ENCODE measurements around the gene MYH16.
A peak's percentile ranks its signal among the peaks of the same experiment; 100 is the strongest.
"Not testable (repeated sequence)": the region's sequence is repeated elsewhere in the genome, so short reads cannot be mapped to it uniquely, and the experiment has no call there.

Gene MYH16

GRCh38 chr7:99234185-99234584 is 38.5 kb upstream of the MYH16 start:
- TF ChIP-seq RARB (CRISPR knock-in tag; IDR thresholded peaks at IDR 0.05) (no peak), CSRNP3 (CRISPR knock-in tag; IDR thresholded peaks at IDR 0.05) (no peak), ZNF8 (CRISPR knock-in tag; IDR thresholded peaks at IDR 0.05) (no peak), PATZ1 (CRISPR knock-in tag; IDR thresholded peaks at IDR 0.05; ENCODE audit: borderline replicate concordance) (no peak), ZC3H10 (CRISPR knock-in tag; IDR thresholded peaks at IDR 0.05) (no peak), ZFP3 (CRISPR knock-in tag; IDR thresholded peaks at IDR 0.05) (no peak), OSR1 (CRISPR knock-in tag; IDR thresholded peaks at IDR 0.05) (no peak), CSDC2 (CRISPR knock-in tag; IDR thresholded peaks at IDR 0.05) (no peak), ZNF70 (CRISPR knock-in tag; IDR thresholded peaks at IDR 0.05) (no peak), ESRRG (CRISPR knock-in tag; IDR thresholded peaks at IDR 0.05) (no peak), TOX (CRISPR knock-in tag; IDR thresholded peaks at IDR 0.05; ENCODE audit: borderline replicate concordance) (no peak), BACH2 (CRISPR knock-in tag; IDR thresholded peaks at IDR 0.05; ENCODE audit: borderline replicate concordance) (no peak), PPARA (CRISPR knock-in tag; IDR thresholded peaks at IDR 0.05; ENCODE audit: borderline replicate concordance) (no peak), CREB5 (CRISPR knock-in tag; IDR thresholded peaks at IDR 0.05; ENCODE audit: low read depth) (no peak), ZNF565 (CRISPR knock-in tag; conservative IDR thresholded peaks at IDR 0.05; ENCODE audit: low read depth) (no peak), GLIS3 (CRISPR knock-in tag; IDR thresholded peaks at IDR 0.05) (no peak)
- TF ChIP-seq, protein P1, sequence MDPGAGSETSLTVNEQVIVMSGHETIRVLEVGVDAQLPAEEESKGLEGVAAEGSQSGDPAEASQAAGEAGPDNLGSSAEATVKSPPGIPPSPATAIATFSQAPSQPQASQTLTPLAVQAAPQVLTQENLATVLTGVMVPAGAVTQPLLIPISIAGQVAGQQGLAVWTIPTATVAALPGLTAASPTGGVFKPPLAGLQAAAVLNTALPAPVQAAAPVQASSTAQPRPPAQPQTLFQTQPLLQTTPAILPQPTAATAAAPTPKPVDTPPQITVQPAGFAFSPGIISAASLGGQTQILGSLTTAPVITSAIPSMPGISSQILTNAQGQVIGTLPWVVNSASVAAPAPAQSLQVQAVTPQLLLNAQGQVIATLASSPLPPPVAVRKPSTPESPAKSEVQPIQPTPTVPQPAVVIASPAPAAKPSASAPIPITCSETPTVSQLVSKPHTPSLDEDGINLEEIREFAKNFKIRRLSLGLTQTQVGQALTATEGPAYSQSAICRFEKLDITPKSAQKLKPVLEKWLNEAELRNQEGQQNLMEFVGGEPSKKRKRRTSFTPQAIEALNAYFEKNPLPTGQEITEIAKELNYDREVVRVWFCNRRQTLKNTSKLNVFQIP (CRISPR knock-in tag; IDR thresholded peaks at IDR 0.05; ENCODE audit: borderline replicate concordance, low read depth), result no peak

GRCh38 chr7:99235925-99236324 is 36.7 kb upstream of the MYH16 start:
- no peak for ATAC-seq
- TF ChIP-seq, protein P1 (CRISPR knock-in tag; IDR thresholded peaks at IDR 0.05; ENCODE audit: borderline replicate concordance, low read depth), result no peak
- no peak for TF ChIP-seq SNAI2 (CRISPR knock-in tag; IDR thresholded peaks at IDR 0.05)
- TF ChIP-seq ISL1 (CRISPR knock-in tag; IDR thresholded peaks at IDR 0.05), result no peak
- no peak for TF ChIP-seq ZFP3 (CRISPR knock-in tag; IDR thresholded peaks at IDR 0.05)
- no peak for TF ChIP-seq PPARA (CRISPR knock-in tag; IDR thresholded peaks at IDR 0.05; ENCODE audit: borderline replicate concordance)
- TF ChIP-seq PATZ1 (CRISPR knock-in tag; IDR thresholded peaks at IDR 0.05; ENCODE audit: borderline replicate concordance), result no peak
- TF ChIP-seq TOX (CRISPR knock-in tag; IDR thresholded peaks at IDR 0.05; ENCODE audit: borderline replicate concordance), result no peak
- no peak for TF ChIP-seq GLIS3 (CRISPR knock-in tag; IDR thresholded peaks at IDR 0.05)
- no peak for TF ChIP-seq RARB (CRISPR knock-in tag; IDR thresholded peaks at IDR 0.05)
- TF ChIP-seq ZNF70 (CRISPR knock-in tag; IDR thresholded peaks at IDR 0.05), result no peak
- TF ChIP-seq ZNF565 (CRISPR knock-in tag; conservative IDR thresholded peaks at IDR 0.05; ENCODE audit: low read depth), result no peak
- TF ChIP-seq ARNTL (CRISPR knock-in tag; IDR thresholded peaks at IDR 0.05; ENCODE audit: borderline replicate concordance, low read depth), result no peak

More at GRCh38 chr7:99234185-99234584, 38.5 kb upstream of the MYH16 start:
- no peak for ATAC-seq

- peak; percentile 53; the same call in 1 of the 2 replicates for TF ChIP-seq ZNF8 (CRISPR knock-in tag; IDR thresholded peaks at IDR 0.05)
- ATAC-seq, result not testable (repeated sequence)
Observed at GRCh38 chr7:99237876-99238275, 34.8 kb upstream of the MYH16 start.

All from SK-N-SH treated with all-trans-retinoic acid at 6 μM for 48 hours (cell line).